K562 (cell line): Measurements from ENCODE around the gene C1QTNF3. TPM values are rescaled to one million over a fixed set of nuclear protein-coding genes. Genes with fewer than 3 reads are reported as not detected.

Source experiments
- ATAC-seq: fragments of 200-7000 bp; cut with Tn5 transposase; 3 replicates; pipeline ENCODE4 v1.9.1; 2020; ENCODE audit warnings: moderate library complexity
- BruUV-seq: library from RNA; stranded (reverse); fragments of 400-500 nt; replicated peaks from 2 replicates; lab custom pipeline; 2021; lab: Mats Ljungman, UMichigan
- CTCF ChIA-PET: fragments of 300-600 bp; formaldehyde crosslinking; extraction: SDS; loops from one replicate; lab custom pipeline; 2021; ENCODE audit warnings: low intra/inter-chr PET ratio; lab: Yijun Ruan, JAX
- POLR2A ChIA-PET: fragments of 300-600, 350-650 bp; sonication (Branson Sonifier 250); formaldehyde crosslinking; extraction: SDS; loops from one replicate; lab custom pipeline; 2021; ENCODE audit warnings: antibody characterized with exemption, inconsistent platforms; lab: Yijun Ruan, JAX
- DNase-seq, 4 experiments: peaks; one replicate each; pipeline versions ENCODE4 v3.0.0 to v3.0.0-alpha.2; 2011 to 2018; ENCODE audit warnings: low spot score in 3 of 4, mixed read lengths in 3 of 4; ENCODE audit errors: extremely low read depth in 1 of 4
- FAIRE-seq: peaks from 2 replicates; lab custom pipeline; 2011; peaks lifted over from hg19 to GRCh38; lab: Jason Lieb, UNC
- H2AFZ ChIP-seq: 2 replicates; pipeline ENCODE4 v1.6.0; 2011; ENCODE audit warnings: low read depth, low read length, control low read depth, inconsistent platforms
- H3K27ac ChIP-seq: fragments of 200-600 bp; 3 replicates; pipeline ENCODE4 v1.8.0; 2011; ENCODE audit warnings: low read depth, mild to moderate bottlenecking, control low read depth, inconsistent platforms, low read length, moderate library complexity, mixed read lengths; ENCODE audit errors: extremely low read depth
- H3K27me3 ChIP-seq, 2 experiments: fragments of 300-600 bp in 1 of 2; 2 replicates in 1 of 2; 3 replicates in 1 of 2; pipeline versions ENCODE4 v1.6.0 to v1.8.0; 2011; ENCODE audit warnings: inconsistent platforms in 2 of 2, low read length in 2 of 2, mild to moderate bottlenecking in 1 of 2, mixed read lengths in 1 of 2, moderate library complexity in 1 of 2; ENCODE audit not compliant: control insufficient read depth in 2 of 2, insufficient read depth in 2 of 2
- H3K36me3 ChIP-seq: fragments of 300-600 bp; 3 replicates; pipeline ENCODE4 v1.8.0; 2011; ENCODE audit warnings: mild to moderate bottlenecking, low read length, inconsistent platforms; ENCODE audit not compliant: control insufficient read depth, insufficient read depth
- H3K4me1 ChIP-seq, 2 experiments: fragments of 200-600 bp in 1 of 2; replicated peaks in 1 of 2; 2 replicates in 1 of 2; 3 replicates in 1 of 2; pipeline versions ENCODE4 v1.5.1 to v1.8.0; 2011; ENCODE audit warnings: inconsistent platforms in 2 of 2, low read length in 2 of 2, mild to moderate bottlenecking in 1 of 2, mixed read lengths in 1 of 2, moderate library complexity in 1 of 2; ENCODE audit not compliant: control insufficient read depth in 2 of 2, insufficient read depth in 2 of 2
- H3K4me2 ChIP-seq: 2 replicates; pipeline ENCODE4 v1.6.1; 2011; ENCODE audit warnings: low read length, control low read depth, inconsistent platforms, mixed read lengths; ENCODE audit not compliant: insufficient read depth
- H3K4me3 ChIP-seq: fragments of 200-600 bp; sonication (generic), shearing (Covaris generic); 2 replicates; pipeline ENCODE4 v1.5.1; 2016; ENCODE audit warnings: control low read depth, inconsistent platforms
- H3K79me2 ChIP-seq: fragments of 200-600 bp; 3 replicates; pipeline ENCODE4 v1.8.0; 2011; ENCODE audit warnings: low read length, inconsistent platforms; ENCODE audit not compliant: control insufficient read depth, insufficient read depth
- H3K9ac ChIP-seq, 2 experiments: 2 replicates each; pipeline versions ENCODE4 v1.6.0 to v1.6.1; 2011; ENCODE audit warnings: low read depth in 2 of 2, low read length in 2 of 2, control low read depth in 1 of 2, inconsistent platforms in 1 of 2, mild to moderate bottlenecking in 1 of 2, mixed read lengths in 1 of 2; ENCODE audit not compliant: insufficient read depth in 1 of 2
- H3K9me1 ChIP-seq: one replicate; pipeline ENCODE4 v1.6.0; 2011; ENCODE audit warnings: inconsistent platforms, mild to moderate bottlenecking, low read length, moderate library complexity; ENCODE audit not compliant: control insufficient read depth, insufficient read depth
- H3K9me3 ChIP-seq: replicated peaks from 2 replicates; pipeline ENCODE4 v1.5.1; 2011; ENCODE audit warnings: low read depth, low read length, inconsistent platforms; ENCODE audit not compliant: control insufficient read depth, insufficient read depth
- H4K20me1 ChIP-seq: replicated peaks from 2 replicates; pipeline ENCODE4 v1.6.1; 2011; ENCODE audit warnings: low read length, inconsistent platforms, mixed read lengths; ENCODE audit not compliant: control insufficient read depth, insufficient read depth
- CREB1 ChIP-seq, 2 experiments: sonication (generic) in 1 of 2; formaldehyde crosslinking in 1 of 2; IDR thresholded peaks; 2 replicates each; pipeline versions ENCODE4 v1.6.1 to v1.8.0; 2012 to 2022; ENCODE audit warnings: inconsistent platforms in 1 of 2, mild to moderate bottlenecking in 1 of 2, missing genetic modification reagents in 1 of 2, moderate library complexity in 1 of 2
- HMGN3 ChIP-seq: IDR thresholded peaks from 2 replicates; pipeline ENCODE4 v1.6.1; 2011; ENCODE audit warnings: borderline replicate concordance, low read depth, mild to moderate bottlenecking, mixed read lengths, low read length; ENCODE audit not compliant: insufficient read length; ENCODE audit errors: extremely low read depth
- KLF1 ChIP-seq: fragments of 450-650 bp; IDR thresholded peaks from 2 replicates; pipeline ENCODE4 v1.6.1; 2016; ENCODE audit warnings: missing genetic modification characterization, missing compliant biosample characterization
- LCOR ChIP-seq: sonication (generic); formaldehyde crosslinking; IDR thresholded peaks from 2 replicates; pipeline ENCODE4 v1.8.0; 2022; ENCODE audit warnings: mild to moderate bottlenecking, missing genetic modification reagents
- PATZ1 ChIP-seq: fragments of 250-450 bp; sonication (Bioruptor Pico); IDR thresholded peaks from 2 replicates; pipeline ENCODE4 v1.5.0; 2020; ENCODE audit warnings: mild to moderate bottlenecking, borderline replicate concordance
- POLR2H ChIP-seq: IDR thresholded peaks from 2 replicates; pipeline ENCODE4 v1.6.1; 2016; ENCODE audit warnings: missing genetic modification characterization, low read depth, mild to moderate bottlenecking, control low read depth, missing compliant biosample characterization, moderate library complexity
- RAD21 ChIP-seq, 2 experiments: fragments of 250-450 bp in 1 of 2; fragments of 450-650 bp in 1 of 2; sonication (Bioruptor Pico) in 1 of 2; formaldehyde crosslinking in 1 of 2; IDR thresholded peaks in 1 of 2; conservative IDR thresholded peaks in 1 of 2; 2 replicates each; pipeline versions ENCODE4 v1.4.0 to v1.8.0; 2020 to 2022; ENCODE audit warnings: mild to moderate bottlenecking in 2 of 2, moderate library complexity in 1 of 2
- SIN3A ChIP-seq, 2 experiments: fragments of 150-350 bp in 1 of 2; IDR thresholded peaks; 2 replicates each; pipeline ENCODE4 v1.6.1; 2011 to 2016; ENCODE audit warnings: borderline replicate concordance in 2 of 2, low read depth in 2 of 2, low read length in 2 of 2, mild to moderate bottlenecking in 2 of 2, moderate library complexity in 2 of 2; ENCODE audit not compliant: control insufficient read depth in 1 of 2
- ZFP30 ChIP-seq: fragments of 250-450 bp; sonication (Bioruptor Pico); IDR thresholded peaks from 2 replicates; pipeline ENCODE4 v1.8.0; 2022; ENCODE audit warnings: moderate library complexity, mild to moderate bottlenecking, inconsistent platforms, borderline replicate concordance
- ZNF124 ChIP-seq: sonication (generic); formaldehyde crosslinking; IDR thresholded peaks from 2 replicates; pipeline ENCODE4 v1.8.1; 2022; ENCODE audit warnings: missing genetic modification reagents
- ZNF274 ChIP-seq: IDR thresholded peaks from 2 replicates; pipeline ENCODE4 v1.6.1; 2011; ENCODE audit warnings: low read depth, mild to moderate bottlenecking, low read length, moderate library complexity, borderline replicate concordance
- WGBS: fragments of 100-300 bp; shearing (Covaris generic); methylation state at CpG from one replicate; pipeline ENCODE4 v1.1.6; 2016; ENCODE audit warnings: low coverage, mixed read lengths; ENCODE audit not compliant: insufficient coverage; ENCODE audit errors: missing lambda C conversion rate; 5-methylcytosine and 5-hydroxymethylcytosine counted together
- in situ Hi-C: fragments of 300-500 bp; cut with MboI; formaldehyde crosslinking; loops from 4 replicates; pipeline ENCODE4 v1.15.0; 2018; ENCODE audit warnings: inconsistent platforms, mixed read lengths
- intact Hi-C: fragments of 100-400 bp; cut with micrococcal nuclease; formaldehyde crosslinking; loops from 2 replicates; pipeline ENCODE4 v1.14.2; 2022
- polyA plus RNA-seq, 8 experiments: library from polyadenylated mRNA; depleted of rRNA in 4 of 8; stranded (reverse) in 5 of 8; unstranded in 3 of 8; fragments of >200 nt; fragmentation: Nextera tagmentation in 2 of 8; fragmentation: Illumina TruSeq in 1 of 8; extraction: Ambion mirVana in 2 of 8; extraction: Trizol in 1 of 8; gene quantifications; 2 replicates each; pipeline versions ENCODE4 v1.2.1 to v1.2.3, GENCODE V29; 2011 to 2014; ENCODE audit warnings: inconsistent platforms in 1 of 8, missing spikeins in 1 of 8
- total RNA-seq, 7 experiments: library from RNA; depleted of rRNA in 6 of 7; stranded (reverse); fragments of >200 nt in 6 of 7; fragmentation: Illumina TruSeq in 2 of 7; extraction: Trizol in 2 of 7; gene quantifications; 2 replicates each; pipeline versions ENCODE4 v1.2.1 to v1.2.3, GENCODE V29; 2011 to 2021; ENCODE audit warnings: low replicate concordance in 1 of 7
- TF ChIP-seq, protein P1 (sequence below): fragments of 250-450 bp; sonication (Bioruptor Pico); IDR thresholded peaks from 2 replicates; pipeline ENCODE4 v1.8.0; 2021; ENCODE audit warnings: borderline replicate concordance, mild to moderate bottlenecking, moderate library complexity; ENCODE audit not compliant: poor library complexity, severe bottlenecking

Gene C1QTNF3
- total and polyA plus RNA-seq, 9 of the 15 experiments (the other 6 are each of a cell fraction or from before 2014, with no cell fraction given): 0.51 to 3.3 (median 2.0) TPM

- no peaks in the 10 kb centered on the region for H3K79me2 ChIP-seq
- 41% methylated on average over 4 of the region's 4 CpGs for WGBS
- H3K27me3 ChIP-seq: no peaks in the 10 kb centered on the region
- no peak for ATAC-seq
- no peak for FAIRE-seq
- TF ChIP-seq LCOR (CRISPR knock-in tag) (no peak), PATZ1 (no peak), ZNF124 (CRISPR knock-in tag) (no peak), POLR2H (tag) (no peak), ZFP30 (no peak), HMGN3 (no peak), ZNF274 (no peak), KLF1 (tag) (no peak), RAD21 (CRISPR knock-in tag; conservative IDR thresholded peaks at IDR 0.05 in 1 of 2, IDR thresholded peaks at IDR 0.05 in 1 of 2) (no peak), CREB1 (IDR thresholded peaks at IDR 0.05) (no peak), CREB1 (CRISPR knock-in tag; IDR thresholded peaks at IDR 0.05) (no peak), SIN3A (IDR thresholded peaks at IDR 0.05; ENCODE audit: borderline replicate concordance in 2 of 2, control insufficient read depth in 1 of 2, low read depth in 2 of 2, low read length in 2 of 2) (no peak)
- TF ChIP-seq, protein P1, sequence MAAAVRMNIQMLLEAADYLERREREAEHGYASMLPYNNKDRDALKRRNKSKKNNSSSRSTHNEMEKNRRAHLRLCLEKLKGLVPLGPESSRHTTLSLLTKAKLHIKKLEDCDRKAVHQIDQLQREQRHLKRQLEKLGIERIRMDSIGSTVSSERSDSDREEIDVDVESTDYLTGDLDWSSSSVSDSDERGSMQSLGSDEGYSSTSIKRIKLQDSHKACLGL (CRISPR knock-in tag): no peak
- TF ChIP-seq, all 486 proteins: peak for 0
- Histone ChIP-seq H3K36me3 (no peaks in the 10 kb centered on the region), H3K9ac (no peak overlapping the region), H3K9me3 (no peaks in the 10 kb centered on the region), H3K4me3 (no peak overlapping the region), H3K4me2 (no peak overlapping the region), H3K9me1 (no peaks in the 10 kb centered on the region), H3K27ac (no peak overlapping the region), H3K4me1 (no peaks in the 10 kb centered on the region), H2AFZ (no peak overlapping the region), H4K20me1 (no peaks in the 10 kb centered on the region)
- CTCF ChIA-PET: no interaction called here
- no peak for DNase-seq
- in situ Hi-C loops (no loop called here), intact Hi-C loops (no loop called here)
- BruUV-seq: no TSS peak
- POLR2A ChIA-PET: no interaction called here
These were observed 8.5 kb upstream of the C1QTNF3 start for GRCh38 chr5:34051374-34051980.
